NCI-H345 (cell line): ENCODE data around the gene NDE1.
"Not testable (repeated sequence)": the region's sequence is repeated elsewhere in the genome, so short reads cannot be mapped to it uniquely, and the experiment has no call there.

Experiments
- DNase-seq: peaks from one replicate; lab custom pipeline; 2025; lab: John Stamatoyannopoulos, UW

The NDE1 gene

GRCh38 chr16:15620611-15621195, 29.3 kb upstream of the NDE1 start:
- DNase-seq: no peak

- DNase-seq: no peak
Measured at GRCh38 chr16:15621456-15621855, 28.6 kb upstream of the NDE1 start.

- no peak for DNase-seq
Measured at GRCh38 chr16:15621889-15622288, 28.2 kb upstream of the NDE1 start.

GRCh38 chr16:15631730-15632409, 18.2 kb upstream of the NDE1 start:
- no peak for DNase-seq

GRCh38 chr16:15635926-15636325, 14.1 kb upstream of the NDE1 start:
- no peak for DNase-seq

GRCh38 chr16:15636392-15636873, 13.6 kb upstream of the NDE1 start:
- no peak for DNase-seq

- no peak for DNase-seq
Measured at GRCh38 chr16:15639061-15639568, 10.9 kb upstream of the NDE1 start.

- no peak for DNase-seq
Measured at GRCh38 chr16:15640966-15641365, 9.1 kb upstream of the NDE1 start.

- no peak for DNase-seq
Measured at GRCh38 chr16:15641753-15642556, 8.1 kb upstream of the NDE1 start.

- DNase-seq: peak; percentile 68
Measured at GRCh38 chr16:15642557-15643047, 7.4 kb upstream of the NDE1 start.

- DNase-seq: peak; percentile 98
Measured at GRCh38 chr16:15643048-15643945, 6.7 kb upstream of the NDE1 start, which contains the start of gene MARF1. Gene MARF1 (minus strand): TSS chr16:15643154. CDS start chr16:15639233, 3,921 bp downstream.

GRCh38 chr16:15643946-15644250, 6.1 kb upstream of the NDE1 start:
- no peak for DNase-seq

GRCh38 chr16:15644267-15644961, 5.6 kb upstream of the NDE1 start:
- peak; percentile 81 for DNase-seq

- DNase-seq: peak; percentile 65
Measured at GRCh38 chr16:15644962-15645465, 5.0 kb upstream of the NDE1 start.

GRCh38 chr16:15646557-15647293, 3.3 kb upstream of the NDE1 start:
- not testable (repeated sequence) for DNase-seq

GRCh38 chr16:15647294-15648014, 2.6 kb upstream of the NDE1 start:
- DNase-seq: no peak

GRCh38 chr16:15648135-15648730, 1.8 kb upstream of the NDE1 start:
- DNase-seq: no peak

- not testable (repeated sequence) for DNase-seq
Measured at GRCh38 chr16:15649311-15649710, 734 bp upstream of the NDE1 start.

- no peak for DNase-seq
Measured at GRCh38 chr16:15649727-15650018, 372 bp upstream of the NDE1 start.
